HG02588 (cell line): ENCODE measurements around the gene RASGRP2.

Source experiments
- ATAC-seq: cut with Tn5 transposase; IDR thresholded peaks from one replicate; pipeline ENCODE4 v1.9.1; 2021; ENCODE audit warnings: mild to moderate bottlenecking, moderate library complexity; ENCODE audit not compliant: unreplicated experiment

The RASGRP2 gene

DNA sequence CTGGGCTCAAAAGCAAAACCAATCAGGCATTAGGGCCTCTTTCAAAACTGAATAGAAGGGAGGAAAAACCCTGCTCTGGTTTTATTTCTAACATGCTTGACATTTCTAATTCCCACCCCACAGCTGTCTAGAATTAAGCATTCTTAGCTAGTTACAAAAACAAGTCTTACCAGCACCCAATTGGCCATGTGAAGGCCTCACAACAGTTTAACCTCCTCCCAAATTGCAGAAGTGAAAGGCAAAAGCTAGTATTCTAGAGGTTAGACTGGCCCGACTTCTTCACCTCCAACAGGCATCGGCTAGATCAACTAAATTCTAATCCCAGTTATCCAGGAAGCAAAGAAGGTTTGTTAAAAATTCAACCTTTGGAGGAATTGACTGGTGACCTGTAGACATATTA is 27.9 kb upstream of the RASGRP2 start:
- ATAC-seq, result no peak

GRCh38 chr11:64770120-64770519 is 26.2 kb upstream of the RASGRP2 start:
- no peak for ATAC-seq

- no peak for ATAC-seq
Observed at GRCh38 chr11:64769283-64769682, 25.3 kb upstream of the RASGRP2 start.

DNA sequence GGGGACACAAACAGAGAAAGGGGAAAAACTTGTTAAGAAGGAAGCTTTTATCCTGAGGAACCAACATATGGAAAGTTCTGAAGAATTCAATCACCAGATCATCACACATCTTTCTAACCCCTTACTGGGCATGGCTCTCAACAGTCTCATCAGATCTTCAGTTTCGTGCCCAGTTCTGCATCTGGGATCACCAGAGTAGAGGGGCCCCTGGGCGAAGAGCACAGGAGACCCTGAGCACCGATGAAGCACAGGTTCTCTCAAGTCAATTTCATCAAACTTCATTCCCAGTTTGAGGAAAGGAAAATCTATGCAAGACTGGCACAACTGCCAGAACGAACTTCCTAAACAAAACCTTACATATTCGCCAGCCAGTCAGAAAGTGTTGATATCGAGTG is 24.4 kb upstream of the RASGRP2 start:
- no peak for ATAC-seq

- no peak for ATAC-seq
Observed at GRCh38 chr11:64767344-64768299, 23.7 kb upstream of the RASGRP2 start.

- ATAC-seq, result no peak
Observed at GRCh38 chr11:64766881-64767280, 22.9 kb upstream of the RASGRP2 start.

- no peak for ATAC-seq
Observed at GRCh38 chr11:64765851-64766665, 22.1 kb upstream of the RASGRP2 start.

DNA sequence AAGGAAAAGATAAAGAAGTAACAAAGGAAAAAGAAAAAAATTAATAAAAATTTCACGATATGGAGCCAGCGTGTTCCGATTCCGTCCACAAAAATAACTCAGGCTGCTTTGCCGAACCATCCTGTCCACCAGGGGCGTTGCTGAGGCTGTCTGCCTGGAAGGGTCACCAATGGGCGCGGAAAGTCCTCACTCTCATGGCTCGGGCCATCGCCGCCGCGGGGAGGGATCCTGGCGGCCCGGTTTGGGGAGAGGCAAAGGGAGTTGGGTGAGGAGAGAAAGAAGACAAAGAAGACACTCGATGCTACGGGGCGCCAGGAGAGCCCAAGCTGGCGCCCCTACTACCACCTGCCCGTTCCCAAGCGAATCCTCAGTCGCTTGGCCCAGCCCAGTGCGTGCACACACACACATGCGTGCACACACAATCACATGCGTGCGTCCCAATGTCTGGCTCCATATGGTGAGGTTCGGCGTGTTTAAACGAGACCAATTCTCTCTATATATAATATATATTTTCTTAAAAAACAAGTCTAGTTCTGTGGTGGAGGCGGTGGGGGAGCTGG is 21.4 kb upstream of the RASGRP2 start:
- no peak for ATAC-seq

GRCh38 chr11:64764753-64765152 is 20.8 kb upstream of the RASGRP2 start:
- ATAC-seq, result no peak

DNA sequence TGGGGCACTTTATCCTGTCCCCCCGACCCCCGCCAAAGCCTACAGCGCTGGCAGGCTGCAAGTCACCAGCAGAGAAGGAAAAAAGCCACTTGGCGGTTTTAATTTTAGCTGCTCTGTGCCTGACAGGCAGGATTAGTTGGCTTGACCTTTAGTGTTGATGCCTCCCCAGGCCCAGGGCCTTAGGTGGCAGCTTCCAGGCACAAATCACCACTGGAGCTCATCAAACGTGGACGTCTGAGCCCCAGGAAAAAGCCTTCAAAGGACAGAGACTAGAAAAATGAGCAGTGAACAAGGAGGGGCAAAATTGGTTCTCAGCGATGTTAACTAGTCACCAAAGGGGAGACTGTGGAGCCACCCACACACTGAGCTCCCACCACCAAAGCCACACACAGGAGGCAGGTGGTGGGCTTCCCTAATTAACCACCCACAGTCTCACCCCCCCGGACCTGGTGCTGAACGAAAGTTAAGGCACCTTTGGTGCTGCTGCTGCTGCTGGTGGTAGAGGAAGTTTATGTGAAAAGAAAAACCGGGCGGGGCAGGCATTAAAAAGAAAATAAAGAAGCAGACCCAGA is 20.2 kb upstream of the RASGRP2 start:
- ATAC-seq, result no peak

DNA sequence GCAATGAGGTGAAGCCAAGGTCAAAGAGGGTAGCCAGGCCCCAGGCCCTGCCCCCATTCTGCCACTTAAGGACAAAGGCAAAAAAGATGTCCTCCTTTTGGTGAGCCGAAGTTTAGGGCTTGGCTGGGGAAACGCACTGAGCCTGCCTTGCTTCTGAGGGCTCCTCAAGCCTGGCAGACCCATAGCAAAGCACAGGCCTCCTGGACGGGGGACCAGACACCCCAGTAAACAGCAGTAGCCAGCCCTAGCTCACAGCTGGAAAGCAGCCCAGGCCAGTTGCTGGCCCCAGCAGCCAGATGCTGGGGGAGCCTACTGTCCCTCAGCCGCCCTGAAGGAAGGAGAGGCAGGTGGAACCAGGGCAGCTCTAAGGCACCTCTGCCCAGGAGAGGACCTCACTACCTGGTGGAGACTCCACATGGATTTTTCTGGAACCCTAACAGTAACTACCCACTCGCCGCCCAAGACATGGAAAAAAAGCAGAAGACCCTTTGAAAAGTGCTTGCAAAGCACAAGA is 19.6 kb upstream of the RASGRP2 start:
- no peak for ATAC-seq

GRCh38 chr11:64762674-64763525 is 19.0 kb upstream of the RASGRP2 start:
- no peak for ATAC-seq

GRCh38 chr11:64762277-64762673 is 18.3 kb upstream of the RASGRP2 start:
- no peak for ATAC-seq

DNA sequence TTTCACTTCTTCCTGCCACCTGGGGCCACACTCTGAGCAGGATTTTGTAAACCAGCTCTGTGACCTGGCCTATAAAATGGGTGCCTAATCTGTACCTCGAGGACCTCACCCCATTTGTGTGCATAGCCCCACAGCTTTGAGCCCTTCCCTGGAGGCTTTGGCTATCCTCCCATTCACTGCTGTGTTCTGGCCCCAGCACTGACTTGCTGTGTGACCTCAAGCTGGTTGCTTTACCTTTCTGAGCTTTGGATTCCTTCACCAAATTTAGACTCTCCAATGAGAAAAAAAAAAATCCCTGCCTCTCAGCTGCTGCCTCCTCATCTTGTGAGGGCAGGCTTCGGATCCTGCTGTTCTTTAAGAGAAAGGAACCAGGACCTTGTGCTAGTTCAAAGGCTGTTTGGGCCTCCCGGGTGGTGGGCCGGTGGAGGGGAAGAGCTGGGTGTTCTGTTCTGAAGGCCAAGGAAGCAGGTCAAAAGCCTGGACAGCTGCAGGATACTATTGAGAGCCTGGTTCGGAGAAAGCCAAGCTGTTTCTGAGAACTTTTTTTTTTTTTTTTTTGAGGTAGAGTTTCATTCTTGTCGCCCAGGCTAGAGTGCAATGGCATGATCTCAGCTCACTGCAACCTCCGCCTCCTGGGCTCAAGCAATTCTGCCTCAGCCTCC is 16.9 kb upstream of the RASGRP2 start:
- ATAC-seq, result no peak

DNA sequence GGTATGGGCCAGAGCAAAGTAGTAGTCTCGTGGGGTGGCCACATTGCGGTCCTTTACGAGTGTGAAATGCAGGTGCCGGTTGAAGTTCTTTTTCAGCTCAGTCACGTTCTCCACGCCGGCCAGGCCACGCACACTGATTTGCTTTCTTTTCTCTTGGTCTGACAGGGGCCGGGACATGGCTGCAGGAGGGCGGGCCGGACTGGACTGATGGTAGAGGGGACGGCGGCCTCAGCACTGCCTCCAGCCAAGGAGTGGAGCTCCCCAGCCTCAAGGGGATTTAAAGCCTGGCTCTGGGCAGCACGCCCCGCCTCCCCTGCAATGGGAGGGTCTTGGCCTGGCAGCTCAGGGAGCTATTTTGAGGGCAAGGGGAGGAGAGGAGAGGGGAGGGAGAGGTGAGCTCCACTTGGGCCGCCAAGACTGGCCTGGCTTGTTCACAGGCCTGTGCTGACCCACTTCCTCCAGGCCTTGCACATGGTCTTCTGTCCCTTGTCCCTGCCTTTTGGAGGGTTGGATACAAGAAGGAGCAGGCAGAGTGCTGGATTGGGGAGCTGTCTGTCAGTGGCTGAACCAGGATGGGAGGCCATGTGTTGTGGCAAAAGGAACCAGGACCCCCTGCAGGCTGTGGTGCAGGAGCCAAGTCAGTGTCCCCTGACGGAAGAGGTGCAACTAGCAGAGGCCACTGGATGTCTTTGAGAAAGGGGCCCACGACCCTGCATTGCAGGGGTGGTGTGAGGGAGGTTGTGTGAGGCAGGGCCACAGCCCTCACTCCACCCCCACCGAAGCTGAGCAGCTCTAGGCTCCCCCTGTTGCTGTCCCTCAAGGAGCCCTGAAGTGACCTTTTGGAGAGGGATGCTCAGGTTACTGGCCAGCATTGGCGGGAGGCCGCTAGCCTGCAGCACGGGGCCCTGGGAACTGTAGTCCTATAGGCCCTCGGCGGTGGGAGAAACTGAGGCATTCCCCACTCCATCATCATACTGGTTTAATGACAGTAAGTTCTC is 16.1 kb upstream of the RASGRP2 start, which contains the start of gene PYGM:
TSS of gene PYGM (minus strand) at position 253 of the 998 bp plus-strand sequence. CDS start at position 177, 76 bp downstream.
- ATAC-seq, result no peak

GRCh38 chr11:64759131-64759721 is 15.3 kb upstream of the RASGRP2 start:
- no peak for ATAC-seq

DNA sequence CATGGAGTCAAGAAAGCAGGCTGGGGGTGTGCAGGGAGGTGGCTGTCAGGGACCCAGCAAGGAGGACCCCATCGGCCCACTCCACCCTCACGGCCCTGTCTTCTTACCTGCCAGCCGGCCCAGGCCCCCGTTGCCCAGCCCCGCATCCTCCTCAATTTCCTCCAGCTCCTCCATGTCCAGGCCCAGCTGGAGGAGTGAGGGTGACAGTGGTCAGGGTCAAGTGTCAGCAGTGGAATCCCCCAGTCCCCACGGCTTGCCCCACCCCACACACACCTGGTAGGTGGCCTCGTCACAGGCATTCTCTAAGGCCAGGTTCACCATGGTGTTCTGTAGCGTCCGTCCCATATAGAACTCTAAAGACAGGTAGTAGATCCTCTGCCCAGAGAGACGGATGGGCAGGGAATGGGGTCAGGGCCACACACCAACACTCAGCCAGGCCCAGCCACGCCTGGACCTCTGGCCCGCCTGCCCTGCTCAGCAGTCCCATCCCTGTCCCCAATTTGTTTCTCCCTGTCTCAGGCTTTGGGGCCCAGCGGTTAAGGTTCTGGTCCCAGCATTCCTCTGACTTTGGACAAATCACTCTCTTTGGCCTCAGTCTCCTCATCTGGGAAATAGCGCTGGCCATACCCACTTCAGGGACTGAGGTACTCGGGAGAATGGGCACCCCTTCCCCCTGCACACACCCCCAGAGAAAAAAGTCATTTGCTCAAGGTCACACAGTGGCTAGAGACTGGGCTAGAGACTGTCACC is 14.6 kb upstream of the RASGRP2 start:
- ATAC-seq, result no peak
